Activated naive CD8-positive, alpha-beta T cell treated with anti-CD3 and anti-CD28 coated beads, Interleukin-2, amount 10 ng/mL, durations not matched to agents 7 days and 5 days (primary cell): ENCODE measurements around the gene RELL2. TPM values are rescaled to one million over a fixed set of nuclear protein-coding genes. Genes with fewer than 3 reads are reported as not detected.

Experiments
- ATAC-seq: fragments of 150-1000 bp; cut with Tn5 transposase; one replicate; pipeline ENCODE4 v1.10.0; 2021; ENCODE audit warnings: low read depth, moderate library complexity
- POLR2A ChIA-PET: fragments of 350-600 bp; sonication (Branson Sonifier 250); formaldehyde crosslinking; loops from one replicate; lab custom pipeline; 2021; ENCODE audit warnings: antibody characterized with exemption; lab: Charles Lee
- DNase-seq: peaks from one replicate; pipeline ENCODE4 v3.0.0; 2021
- H3K27ac Mint-ChIP-seq: one replicate; pipeline ENCODE4 v1.8.0; 2022; ENCODE audit warnings: mild to moderate bottlenecking, mixed read lengths
- H3K27me3 Mint-ChIP-seq: one replicate; pipeline ENCODE4 v1.8.0; 2022; ENCODE audit warnings: mild to moderate bottlenecking, moderate library complexity, mixed read lengths
- H3K36me3 Mint-ChIP-seq: one replicate; pipeline ENCODE4 v1.8.0; 2021; ENCODE audit warnings: mild to moderate bottlenecking, mixed read lengths
- H3K4me1 Mint-ChIP-seq: one replicate; pipeline ENCODE4 v1.8.0; 2021; ENCODE audit warnings: mixed read lengths
- H3K4me3 Mint-ChIP-seq: one replicate; pipeline ENCODE4 v1.8.0; 2022; ENCODE audit warnings: mild to moderate bottlenecking, moderate library complexity, mixed read lengths
- H3K9me3 Mint-ChIP-seq: one replicate; pipeline ENCODE4 v1.8.0; 2021; ENCODE audit warnings: mixed read lengths
- total RNA-seq, 2 experiments: library from RNA; stranded (reverse); gene quantifications; one replicate each; pipeline ENCODE4 v1.2.3, GENCODE V29; 2021

The RELL2 gene
- total RNA-seq, 2 experiments from 2014 or later, result 31.4 to 31.6 TPM

DNA sequence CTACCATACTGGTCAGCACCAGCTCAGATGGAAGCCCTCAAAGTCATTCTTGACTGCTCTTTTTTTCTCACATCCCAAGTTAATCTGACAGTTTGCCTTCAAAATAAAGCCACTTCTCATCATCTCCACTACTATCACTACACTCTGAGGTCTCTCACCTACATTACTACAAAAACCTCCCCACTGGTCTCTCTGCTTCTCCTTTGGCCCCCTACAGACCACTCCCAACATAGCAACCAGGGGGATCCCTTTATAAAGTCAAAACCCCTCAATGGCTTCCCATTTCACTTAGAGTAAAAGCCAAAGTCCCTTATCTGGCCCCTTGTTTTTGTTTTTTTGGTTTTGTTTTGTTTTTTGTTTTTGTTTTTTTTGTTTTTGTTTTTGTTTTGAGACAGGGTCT, 40.6 kb downstream of the RELL2 start:
- POLR2A ChIA-PET, result no interaction called here
- no peak for DNase-seq
- H3K27ac Mint-ChIP-seq, result no peak overlapping the region

DNA sequence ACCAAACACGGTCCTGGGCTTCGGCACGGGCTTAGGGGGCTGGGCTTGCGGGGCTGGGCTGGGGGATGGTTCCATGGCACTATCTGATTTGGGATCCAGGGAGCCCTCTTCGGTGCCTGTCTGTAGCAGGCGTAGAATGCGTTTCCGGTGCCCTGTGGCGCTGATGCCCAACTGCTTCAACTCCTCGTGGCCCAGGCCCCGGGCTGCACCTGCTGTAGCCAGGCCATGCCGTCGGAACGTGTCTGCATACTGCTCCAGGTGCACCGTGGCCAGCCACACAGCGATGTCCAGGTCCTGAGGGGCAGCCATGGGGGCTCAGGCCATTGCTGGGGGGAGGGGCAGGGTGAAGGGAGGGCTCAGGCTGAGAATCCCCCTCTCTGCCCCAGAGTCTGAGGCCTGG, 43.4 kb downstream of the RELL2 start:
- Mint-ChIP-seq H3K27ac (no peak overlapping the region), H3K4me3 (no peak overlapping the region), H3K36me3 (peaks cover 4% of the 10 kb centered on the region), H3K9me3 (no peaks in the 10 kb centered on the region), H3K27me3 (peaks cover 2% of the 10 kb centered on the region), H3K4me1 (peaks cover 34% of the 10 kb centered on the region)
- ATAC-seq (no peak), DNase-seq (no peak)
- POLR2A ChIA-PET, result no interaction called here

More for the DNA sequence above, 40.6 kb downstream of the RELL2 start:
- H3K4me3 Mint-ChIP-seq, result no peak overlapping the region
- H3K36me3 Mint-ChIP-seq, result peaks cover 4% of the 10 kb centered on the region
- peaks cover 2% of the 10 kb centered on the region for H3K27me3 Mint-ChIP-seq
- H3K9me3 Mint-ChIP-seq, result no peaks in the 10 kb centered on the region
- no peak for ATAC-seq
- peaks cover 20% of the 10 kb centered on the region for H3K4me1 Mint-ChIP-seq

DNA sequence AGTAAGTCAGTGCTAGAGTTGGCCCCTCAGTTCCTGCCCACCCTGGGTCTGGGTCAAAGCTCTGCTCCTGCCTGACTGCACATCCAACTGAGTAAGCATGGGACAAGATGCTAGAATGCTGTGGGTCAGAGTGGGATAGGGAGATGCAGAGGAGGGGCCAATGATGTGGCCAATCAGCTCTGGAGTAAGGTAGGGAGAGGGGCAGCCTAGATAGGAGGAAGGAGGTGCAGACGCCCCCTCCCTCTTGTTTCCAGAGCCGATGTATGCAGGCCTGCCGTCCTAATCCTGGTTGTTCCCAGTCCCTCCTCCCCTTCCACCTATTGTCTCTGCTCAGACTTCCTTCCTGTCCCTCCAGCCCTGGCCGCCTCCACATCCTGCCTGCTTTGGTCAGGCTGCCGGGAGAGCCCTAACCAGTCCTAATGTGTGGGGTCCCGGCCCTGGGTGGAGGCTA, 44.0 kb downstream of the RELL2 start:
- POLR2A ChIA-PET, result interaction anchor here (1.3 to 2.3 kb wide), 2 partner anchors 30 to 89 kb away, joined by 5 read pairs; partner anchors contain the start of gene FCHSD1
- peak overlapping the region; percentile 23 for H3K27ac Mint-ChIP-seq
- no peak for DNase-seq

DNA sequence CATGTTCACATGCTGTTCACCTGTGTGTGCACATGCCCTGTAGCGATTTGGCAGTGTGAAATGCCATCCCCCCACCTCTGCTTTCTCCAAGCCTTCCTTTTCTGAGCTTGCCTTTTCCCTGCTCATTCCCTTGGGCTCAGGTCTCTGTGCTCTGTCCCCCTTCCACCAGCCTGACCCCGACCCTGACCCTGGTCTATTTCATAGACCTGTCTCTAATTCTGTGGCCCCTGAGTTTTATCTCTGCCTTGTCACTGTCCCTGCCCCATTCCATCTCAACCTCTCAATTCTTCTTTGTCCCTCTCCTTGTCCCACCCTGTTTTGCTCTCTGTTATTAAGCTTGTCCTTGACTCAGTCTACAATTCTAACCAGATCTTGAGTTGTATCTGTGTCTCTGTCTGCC, 44.5 kb downstream of the RELL2 start:
- Mint-ChIP-seq H3K27me3 (peaks cover 2% of the 10 kb centered on the region), H3K4me1 (peaks cover 34% of the 10 kb centered on the region), H3K36me3 (peaks cover 4% of the 10 kb centered on the region), H3K4me3 (peak overlapping the region; percentile 70), H3K9me3 (no peaks in the 10 kb centered on the region), H3K27ac (peak overlapping the region; percentile 23)
- POLR2A ChIA-PET, result interaction anchor here (1.3 to 2.3 kb wide), 2 partner anchors 30 to 89 kb away, joined by 5 read pairs; partner anchors contain the start of gene FCHSD1
- DNase-seq (no peak), ATAC-seq (no peak)

More for the DNA sequence above, 44.0 kb downstream of the RELL2 start:
- no peak for ATAC-seq
- H3K4me3 Mint-ChIP-seq, result peak overlapping the region; percentile 70
- peaks cover 34% of the 10 kb centered on the region for H3K4me1 Mint-ChIP-seq
- H3K36me3 Mint-ChIP-seq, result peaks cover 4% of the 10 kb centered on the region
- H3K27me3 Mint-ChIP-seq, result peaks cover 2% of the 10 kb centered on the region
- no peaks in the 10 kb centered on the region for H3K9me3 Mint-ChIP-seq

DNA sequence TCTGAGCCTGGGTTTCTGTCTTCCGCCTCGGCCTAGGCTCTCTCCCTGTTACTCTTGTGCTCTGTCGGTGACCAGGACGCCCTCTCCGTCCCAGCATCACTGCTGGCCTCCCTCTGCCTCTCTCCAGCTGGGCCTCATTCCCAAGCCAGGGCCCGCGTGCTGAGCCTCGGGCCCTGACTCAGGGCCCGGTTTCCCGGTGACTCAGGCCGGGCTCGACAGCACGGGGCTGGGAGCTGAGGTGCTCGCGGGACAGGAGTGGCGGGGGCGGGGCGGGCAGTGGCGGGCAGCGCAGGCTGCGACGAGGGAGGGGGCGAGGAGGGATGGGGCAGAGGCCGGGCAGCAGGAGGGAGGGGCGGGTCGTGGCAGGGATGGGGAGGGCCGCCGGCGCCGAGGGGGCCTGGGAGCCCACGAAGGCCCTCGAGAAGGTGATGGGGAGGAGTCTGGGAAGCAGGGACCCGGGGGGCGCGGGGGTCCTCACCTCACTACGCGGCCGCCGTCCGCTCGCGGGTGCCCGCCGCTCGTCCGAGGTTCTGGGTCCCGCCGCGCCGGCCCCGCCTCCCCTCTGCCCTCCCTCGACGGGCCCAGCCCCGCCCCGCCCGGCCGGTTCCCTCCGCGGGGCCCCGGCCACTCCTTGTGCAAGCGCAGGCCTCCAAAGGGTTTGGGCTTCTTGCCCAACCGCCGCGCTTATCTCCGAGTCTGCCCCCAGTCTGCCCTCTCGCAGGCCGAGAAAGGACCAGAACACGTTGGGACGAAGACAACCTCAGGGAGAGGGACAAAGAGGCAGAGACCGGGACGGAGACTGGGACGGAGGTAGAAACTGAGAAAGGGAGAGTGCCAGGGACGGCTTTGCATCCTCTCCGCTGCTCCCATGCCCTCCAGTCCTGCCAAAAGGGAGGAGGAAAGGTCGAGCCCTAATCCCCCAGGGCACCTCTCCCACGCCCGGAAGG, 45.2 kb downstream of the RELL2 start, which contains the start of gene ARAP3:
Gene ARAP3 (minus strand): TSS at position 536 of the 947 bp plus-strand sequence. CDS start 1,744 bp downstream, outside the sequence.
- ATAC-seq, result peak; percentile 75
- Mint-ChIP-seq H3K4me1 (peaks cover 34% of the 10 kb centered on the region), H3K4me3 (peak within 1 kb of the TSS; percentile 83), H3K27ac (peak within 1 kb of the TSS; percentile 78), H3K36me3 (peaks cover 4% of the 10 kb centered on the region), H3K27me3 (peaks cover 2% of the 10 kb centered on the region), H3K9me3 (no peaks in the 10 kb centered on the region)
- DNase-seq, result peak; percentile 75
- POLR2A ChIA-PET, result interaction anchor here (1.2 to 2.3 kb wide), 3 partner anchors 12 to 90 kb away, joined by 5 to 9 read pairs (median 5); partner anchors contain the start of gene FCHSD1

DNA sequence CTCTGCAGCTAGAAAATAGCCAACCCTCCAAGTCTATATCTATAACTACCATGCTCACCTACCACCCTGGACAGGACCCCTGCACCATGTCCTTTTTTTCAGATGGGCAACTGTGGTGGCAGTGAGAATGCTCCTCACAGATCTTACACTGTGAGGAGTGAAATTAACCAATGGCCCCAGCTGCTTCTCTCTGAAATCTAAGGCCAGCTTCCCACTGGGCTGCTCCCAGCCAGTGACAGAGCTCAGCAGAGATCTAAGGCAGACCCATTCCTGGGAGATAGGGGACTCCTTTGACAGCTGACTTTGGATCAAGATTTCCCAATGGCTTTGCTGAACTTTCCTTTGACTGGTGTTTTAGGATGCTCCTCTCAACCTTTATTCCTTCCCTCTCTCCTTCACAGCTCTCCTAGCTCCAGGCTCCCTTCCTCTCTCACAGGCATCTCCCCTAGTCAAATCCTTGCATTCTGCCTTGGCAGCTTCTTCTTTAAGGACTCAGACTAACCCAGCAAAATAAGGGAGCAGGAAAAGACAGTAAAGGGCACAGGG, 46.9 kb downstream of the RELL2 start:
- no peak for DNase-seq
- peaks cover 34% of the 10 kb centered on the region for H3K4me1 Mint-ChIP-seq
- H3K36me3 Mint-ChIP-seq, result peaks cover 4% of the 10 kb centered on the region
- peak overlapping the region; percentile 40 for H3K27ac Mint-ChIP-seq
- POLR2A ChIA-PET, result interaction anchor here (0.6 to 1.7 kb wide), 15 partner anchors 8 to 323 kb away, joined by 3 to 10 read pairs (median 3); partner anchors contain the start of genes FCHSD1, HDAC3, PCDH12 and RELL2
- peak overlapping the region; percentile 13 for H3K4me3 Mint-ChIP-seq
- H3K27me3 Mint-ChIP-seq, result no peaks in the 10 kb centered on the region
- no peaks in the 10 kb centered on the region for H3K9me3 Mint-ChIP-seq
- no peak for ATAC-seq

DNA sequence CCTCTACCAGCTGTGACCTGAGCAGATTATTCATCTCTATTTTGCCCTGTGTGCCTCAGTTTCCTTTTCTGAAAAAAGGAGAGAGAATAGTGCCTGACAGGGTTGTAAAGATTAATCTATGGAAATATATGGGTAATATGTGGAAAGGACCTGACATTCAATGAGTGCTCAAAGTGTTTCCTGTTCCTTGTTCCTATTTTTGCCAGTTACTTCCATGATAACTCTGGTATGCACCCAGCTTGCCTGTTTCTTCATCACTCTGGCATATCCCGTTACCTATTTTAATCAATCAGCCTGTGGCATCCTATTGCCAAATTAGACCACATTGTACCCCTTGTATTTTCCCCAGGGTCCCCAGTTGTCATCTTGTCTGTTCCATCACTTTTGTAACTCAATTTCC, 48.8 kb downstream of the RELL2 start:
- Mint-ChIP-seq H3K9me3 (no peaks in the 10 kb centered on the region), H3K27ac (no peak overlapping the region), H3K27me3 (peaks cover 4% of the 10 kb centered on the region), H3K36me3 (no peaks in the 10 kb centered on the region), H3K4me1 (peaks cover 35% of the 10 kb centered on the region), H3K4me3 (no peak overlapping the region)
- ATAC-seq, result no peak
- no peak for DNase-seq
- POLR2A ChIA-PET, result no interaction called here

DNA sequence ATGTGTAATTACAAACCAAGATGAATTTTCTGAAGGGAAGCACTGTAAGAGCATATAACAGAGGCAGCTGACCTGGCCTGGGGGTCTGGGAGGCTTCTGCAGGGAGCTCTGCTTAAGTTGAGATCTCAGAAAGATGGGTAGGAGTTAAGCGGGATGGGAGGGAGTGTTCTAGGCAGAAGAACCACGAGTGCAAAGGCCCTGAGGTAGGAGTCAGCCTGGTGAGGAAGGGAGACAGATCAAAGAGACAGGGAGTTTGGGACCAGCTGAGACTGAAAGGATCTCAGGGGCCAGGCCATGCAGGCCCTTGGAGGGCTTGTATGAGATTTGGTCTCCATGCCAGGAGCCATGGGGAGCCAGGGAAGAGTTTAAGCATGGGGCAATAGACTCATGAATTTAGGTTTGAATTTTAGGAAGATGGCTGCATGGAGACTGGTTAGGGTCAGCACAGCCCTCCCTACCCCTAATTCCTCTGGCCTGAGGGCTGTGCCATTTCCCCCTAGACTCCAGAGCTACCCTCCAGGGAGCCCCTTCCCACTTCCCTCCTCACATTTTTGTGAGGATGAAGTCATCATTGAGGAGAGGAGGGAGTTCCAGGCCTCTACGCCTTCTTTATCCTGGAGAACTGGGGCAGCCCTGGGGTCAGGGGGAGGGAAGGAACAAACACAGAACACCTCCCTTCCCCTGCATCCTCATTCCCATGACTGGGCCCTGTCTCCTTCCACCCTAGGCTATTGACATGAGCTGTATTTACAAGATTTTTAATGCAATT, 50.0 kb downstream of the RELL2 start:
- Mint-ChIP-seq H3K4me3 (no peak overlapping the region), H3K27me3 (peaks cover 13% of the 10 kb centered on the region), H3K9me3 (no peaks in the 10 kb centered on the region), H3K36me3 (no peaks in the 10 kb centered on the region), H3K4me1 (peaks cover 30% of the 10 kb centered on the region), H3K27ac (peak overlapping the region; percentile 53)
- ATAC-seq (no peak), DNase-seq (no peak)
- POLR2A ChIA-PET, result no interaction called here

Other genes with a start within 250 kb of the RELL2 start
- under 1 TPM in 1 of 2 experiments, not detected in 1; 0.11 TPM for gene PCDHGB4, start 249.3 kb upstream of the RELL2 start, total RNA-seq
- under 1 TPM; 0.09 to 0.11 TPM for gene PCDHGA8, start 244.4 kb upstream of the RELL2 start, total RNA-seq
- not detected for gene PCDHGB5, start 239.1 kb upstream of the RELL2 start, total RNA-seq
- gene PCDHGA9, start 234.2 kb upstream of the RELL2 start, total RNA-seq, result under 1 TPM in 1 of 2 experiments, not detected in 1; 0.11 TPM
- gene PCDHGB6, start 229.0 kb upstream of the RELL2 start, total RNA-seq, result under 1 TPM; 0.11 to 0.14 TPM
- under 1 TPM in 1 of 2 experiments, not detected in 1; 0.14 TPM for gene PCDHGA10, start 224.0 kb upstream of the RELL2 start, total RNA-seq
- under 1 TPM in 1 of 2 experiments, not detected in 1; 0.11 TPM for gene PCDHGB7, start 219.3 kb upstream of the RELL2 start, total RNA-seq
- gene PCDHGA11, start 215.9 kb upstream of the RELL2 start, total RNA-seq, result under 1 TPM; 0.08 to 0.09 TPM
- gene PCDHGA12, start 206.5 kb upstream of the RELL2 start, total RNA-seq, result under 1 TPM in 1 of 2 experiments, not detected in 1; 0.11 TPM
- not detected for gene PCDHGC3, start 161.0 kb upstream of the RELL2 start, total RNA-seq
- gene PCDHGC4, start 152.0 kb upstream of the RELL2 start, total RNA-seq, result not detected
- not detected for gene PCDHGC5, start 147.9 kb upstream of the RELL2 start, total RNA-seq
- gene DIAPH1, start 18.0 kb upstream of the RELL2 start, total RNA-seq, result 100 to 1,000 TPM; 244 to 256 TPM
- 10 to 100 TPM; 85.8 to 89.6 TPM for gene HDAC3, start 148 bp upstream of the RELL2 start, total RNA-seq
- 10 to 100 TPM; 98.3 to 99.1 TPM for gene FCHSD1, start 14.4 kb downstream of the RELL2 start, total RNA-seq
- gene ARAP3, start 45.2 kb downstream of the RELL2 start, total RNA-seq, result 10 to 100 TPM; 17.0 to 17.9 TPM
- not detected for gene PCDH1, start 241.4 kb downstream of the RELL2 start, total RNA-seq